ENCODE measurements around the gene PELI1.

DNA sequence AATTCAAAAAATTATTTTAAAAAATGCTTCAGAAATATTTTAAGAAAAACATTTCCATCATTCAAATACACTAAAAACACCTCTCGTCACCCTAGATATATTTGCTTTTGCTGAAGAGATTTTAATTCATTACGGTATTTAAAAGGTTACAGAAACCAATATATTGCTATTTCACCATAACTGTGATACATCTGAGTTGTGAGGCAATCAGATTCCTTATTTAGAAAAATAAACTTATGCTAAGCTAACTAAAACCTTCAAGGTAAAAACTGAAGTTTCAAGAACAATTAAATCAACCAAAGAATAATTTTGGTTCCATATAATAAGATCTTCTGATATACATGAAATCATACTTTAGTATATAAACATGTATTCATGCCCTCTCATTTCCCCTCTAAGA, 32.8 kb downstream of the PELI1 start:
- TF ChIP-seq, protein P1, sequence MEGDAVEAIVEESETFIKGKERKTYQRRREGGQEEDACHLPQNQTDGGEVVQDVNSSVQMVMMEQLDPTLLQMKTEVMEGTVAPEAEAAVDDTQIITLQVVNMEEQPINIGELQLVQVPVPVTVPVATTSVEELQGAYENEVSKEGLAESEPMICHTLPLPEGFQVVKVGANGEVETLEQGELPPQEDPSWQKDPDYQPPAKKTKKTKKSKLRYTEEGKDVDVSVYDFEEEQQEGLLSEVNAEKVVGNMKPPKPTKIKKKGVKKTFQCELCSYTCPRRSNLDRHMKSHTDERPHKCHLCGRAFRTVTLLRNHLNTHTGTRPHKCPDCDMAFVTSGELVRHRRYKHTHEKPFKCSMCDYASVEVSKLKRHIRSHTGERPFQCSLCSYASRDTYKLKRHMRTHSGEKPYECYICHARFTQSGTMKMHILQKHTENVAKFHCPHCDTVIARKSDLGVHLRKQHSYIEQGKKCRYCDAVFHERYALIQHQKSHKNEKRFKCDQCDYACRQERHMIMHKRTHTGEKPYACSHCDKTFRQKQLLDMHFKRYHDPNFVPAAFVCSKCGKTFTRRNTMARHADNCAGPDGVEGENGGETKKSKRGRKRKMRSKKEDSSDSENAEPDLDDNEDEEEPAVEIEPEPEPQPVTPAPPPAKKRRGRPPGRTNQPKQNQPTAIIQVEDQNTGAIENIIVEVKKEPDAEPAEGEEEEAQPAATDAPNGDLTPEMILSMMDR (IDR thresholded peaks at IDR 0.05; ENCODE audit: extremely low read depth in 1 of 2, insufficient read depth in 1 of 2, low read depth in 1 of 2, low read length in 2 of 2), result no peak
- no peak for TF ChIP-seq JUN (IDR thresholded peaks at IDR 0.05; ENCODE audit: borderline replicate concordance, insufficient read depth, insufficient read length, low read depth)
- no peak for TF ChIP-seq POLR2A (IDR thresholded peaks at IDR 0.05; ENCODE audit: low read depth, low read length)
- TF ChIP-seq, protein P2, sequence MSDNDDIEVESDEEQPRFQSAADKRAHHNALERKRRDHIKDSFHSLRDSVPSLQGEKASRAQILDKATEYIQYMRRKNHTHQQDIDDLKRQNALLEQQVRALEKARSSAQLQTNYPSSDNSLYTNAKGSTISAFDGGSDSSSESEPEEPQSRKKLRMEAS (IDR thresholded peaks at IDR 0.05; ENCODE audit: insufficient read depth, insufficient read length), result no peak
- no peak for TF ChIP-seq MYC (IDR thresholded peaks at IDR 0.05; ENCODE audit: low read depth, low read length)
- TF ChIP-seq POLR2AphosphoS5 (IDR thresholded peaks at IDR 0.05; ENCODE audit: insufficient read depth, low read depth, low read length), result no peak
- TF ChIP-seq GATA2 (IDR thresholded peaks at IDR 0.05; ENCODE audit: insufficient read depth, insufficient read length, low read depth, low read length), result no peak
- TF ChIP-seq EZH2 (IDR thresholded peaks at IDR 0.05; ENCODE audit: borderline replicate concordance, low read depth, low read length, severe bottlenecking), result no peak
